NCI-H1694 (cell line): ENCODE data around the gene AADACL4.
"Not testable (repeated sequence)": the region's sequence is repeated elsewhere in the genome, so short reads cannot be mapped to it uniquely, and the experiment has no call there.

Experiments
- DNase-seq: peaks from one replicate; lab custom pipeline; 2025; lab: John Stamatoyannopoulos, UW

The AADACL4 gene

GRCh38 chr1:12712076-12712475, 68.2 kb downstream of the AADACL4 start:
- no peak for DNase-seq

GRCh38 chr1:12712929-12713328, 69.0 kb downstream of the AADACL4 start:
- no peak for DNase-seq

GRCh38 chr1:12713651-12714050, 69.8 kb downstream of the AADACL4 start:
- DNase-seq: not testable (repeated sequence)

GRCh38 chr1:12714710-12715475, 71.0 kb downstream of the AADACL4 start:
- no peak for DNase-seq

- DNase-seq: no peak
Observed at GRCh38 chr1:12715896-12716437, 72.1 kb downstream of the AADACL4 start, which contains the start of gene AADACL3. Gene AADACL3, plus strand, starts transcription at chr1:12716110. Its CDS starts 67 bp downstream, at chr1:12716177.
